IPS-NIHi7 (cell line): ENCODE results near the gene BRI3.
A peak's percentile ranks its signal among the peaks of the same experiment; 100 is the strongest.

Experiments used
- DNase-seq: peaks from one replicate; pipeline ENCODE4 v3.0.0; 2012; ENCODE audit warnings: mixed read lengths; ENCODE audit errors: extremely low spot score

Gene BRI3

GRCh38 chr7:98287486-98287959, 6.0 kb downstream of the BRI3 start:
- DNase-seq, result peak; percentile 71

DNA sequence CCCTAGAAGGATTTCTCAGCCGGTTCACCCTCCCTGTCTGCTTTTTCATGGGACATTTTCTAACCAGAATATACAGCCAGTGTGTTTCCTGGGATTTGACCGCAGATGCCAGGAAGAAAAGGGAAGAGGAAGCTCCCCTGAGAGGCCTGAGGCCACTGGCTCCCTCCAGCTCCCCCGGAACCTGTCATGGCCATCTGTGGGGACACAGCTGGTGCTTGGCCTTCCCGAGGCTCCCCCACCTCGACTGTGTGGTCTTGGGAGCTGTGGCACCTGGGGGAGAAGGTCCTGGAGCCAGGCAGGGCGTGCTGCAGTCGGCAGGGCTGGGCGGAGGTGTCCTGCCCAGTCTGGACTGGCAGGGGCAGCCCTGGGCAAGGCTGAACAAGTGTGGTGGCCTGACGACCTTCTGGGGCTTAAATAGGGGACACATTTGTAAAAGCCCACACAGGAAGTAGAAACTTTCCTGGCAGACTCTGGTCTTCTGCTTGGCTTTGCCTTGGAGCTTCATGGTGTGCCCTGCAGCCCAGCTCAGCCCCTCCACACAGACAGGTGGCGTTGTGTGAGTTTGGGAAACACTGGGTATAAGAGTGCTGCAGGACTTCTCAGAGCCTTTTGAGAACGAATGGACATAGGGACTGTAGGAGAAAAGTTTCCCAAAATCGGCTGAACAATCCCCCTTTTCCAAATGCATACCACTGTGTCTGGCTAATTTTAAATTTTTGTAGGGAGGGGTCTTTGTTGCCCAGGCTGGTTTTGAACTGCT, 6.8 kb downstream of the BRI3 start:
- no peak for DNase-seq

GRCh38 chr7:98289333-98289875, 7.9 kb downstream of the BRI3 start:
- no peak for DNase-seq

- DNase-seq, result no peak
These were observed 10.2 kb downstream of the BRI3 start for GRCh38 chr7:98291717-98292116.

DNA sequence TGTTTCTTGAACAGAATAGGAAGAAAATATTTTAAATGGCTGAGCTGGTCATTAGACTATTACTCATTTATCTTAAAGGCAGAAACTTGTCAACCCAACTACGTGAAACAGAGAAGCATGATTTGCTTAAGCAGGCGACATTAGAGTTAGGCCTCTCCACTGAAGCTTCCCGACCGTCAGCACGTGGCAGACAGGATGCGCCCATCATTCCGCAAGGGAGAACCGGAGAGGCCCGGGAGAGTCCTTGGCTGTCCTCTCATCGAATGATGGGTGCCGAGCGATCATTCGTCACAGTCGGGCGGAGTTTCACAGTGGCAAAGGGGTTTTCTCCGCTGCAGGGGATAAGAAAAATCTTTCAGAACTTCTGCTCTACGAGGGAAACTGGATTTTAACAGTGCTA, 11.8 kb downstream of the BRI3 start:
- DNase-seq, result no peak

DNA sequence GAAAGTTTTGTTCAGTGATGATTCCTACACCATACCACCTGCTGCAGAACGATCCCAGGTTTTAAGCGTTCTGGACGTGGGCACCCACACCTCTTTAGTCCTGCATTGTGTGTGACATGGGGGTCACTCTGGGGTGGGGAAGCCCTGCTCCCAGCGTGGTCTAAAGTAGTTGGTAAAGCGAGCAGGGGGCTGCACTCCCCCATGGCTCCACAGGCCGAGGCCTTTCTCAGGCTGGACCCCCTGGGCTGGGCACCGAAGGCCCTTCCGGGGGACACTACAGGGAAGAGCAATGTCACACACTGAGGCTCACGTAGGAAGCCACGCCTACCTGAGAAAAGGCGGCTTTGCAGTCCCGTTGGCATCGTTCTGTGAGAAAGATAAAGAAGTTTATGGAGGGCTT, 12.3 kb downstream of the BRI3 start:
- DNase-seq, result no peak

DNA sequence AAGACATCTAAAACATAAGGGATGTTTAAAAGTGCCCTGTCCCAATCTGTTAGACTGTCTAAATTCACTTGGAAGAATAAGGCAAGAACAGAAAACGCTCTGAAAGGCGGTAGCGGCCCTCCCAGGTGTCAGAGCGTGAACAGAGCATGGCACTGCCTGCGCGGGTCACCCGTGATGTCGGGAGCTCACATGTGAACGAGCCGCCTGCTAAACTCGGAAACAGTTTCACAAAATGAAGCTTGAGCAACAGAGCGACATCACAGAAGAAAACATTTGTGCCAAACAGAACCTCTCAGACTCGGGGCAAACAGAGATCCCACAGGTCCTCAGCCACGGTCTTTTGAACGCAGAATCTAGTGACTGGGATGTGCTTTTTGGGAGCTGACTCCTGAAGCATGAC, 12.8 kb downstream of the BRI3 start:
- DNase-seq, result no peak

GRCh38 chr7:98294798-98295382, 13.4 kb downstream of the BRI3 start:
- peak; percentile 91 for DNase-seq

DNA sequence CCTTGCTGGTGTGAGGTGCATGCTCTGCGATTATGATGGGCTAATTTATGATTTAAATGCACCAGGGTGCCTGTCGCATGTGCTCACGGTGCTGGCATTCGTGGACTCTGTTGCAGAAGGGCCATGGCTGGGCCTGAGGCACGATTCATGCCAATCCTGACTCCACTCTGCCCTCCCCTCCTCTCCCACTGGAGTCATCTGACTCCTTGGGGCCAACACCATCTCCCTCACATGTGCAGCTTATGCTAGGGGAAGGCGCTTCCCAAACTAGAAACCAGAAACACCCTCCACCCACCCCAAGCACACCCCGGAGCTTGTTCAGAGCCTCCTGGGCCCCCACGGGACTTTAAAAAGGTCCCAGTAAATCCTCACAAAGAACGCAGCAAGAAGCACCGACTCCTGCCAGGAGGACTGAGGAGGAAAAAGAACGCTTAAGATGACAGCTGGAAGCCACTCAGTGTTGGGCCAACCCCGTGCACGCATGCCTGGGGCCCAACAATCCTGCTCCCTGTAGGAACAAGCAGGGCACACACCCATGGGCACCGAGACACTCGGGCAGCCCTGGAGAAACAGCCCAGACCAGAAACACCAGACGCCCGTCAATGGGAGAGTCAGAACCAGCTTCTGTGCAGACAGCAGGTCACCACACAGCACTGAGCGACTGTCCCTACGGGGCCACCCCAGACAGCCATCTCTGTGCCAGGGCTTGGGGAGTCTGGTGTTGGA, 14.1 kb downstream of the BRI3 start:
- DNase-seq, result no peak

- DNase-seq, result no peak
These were observed 15.3 kb downstream of the BRI3 start for GRCh38 chr7:98296833-98297232.

DNA sequence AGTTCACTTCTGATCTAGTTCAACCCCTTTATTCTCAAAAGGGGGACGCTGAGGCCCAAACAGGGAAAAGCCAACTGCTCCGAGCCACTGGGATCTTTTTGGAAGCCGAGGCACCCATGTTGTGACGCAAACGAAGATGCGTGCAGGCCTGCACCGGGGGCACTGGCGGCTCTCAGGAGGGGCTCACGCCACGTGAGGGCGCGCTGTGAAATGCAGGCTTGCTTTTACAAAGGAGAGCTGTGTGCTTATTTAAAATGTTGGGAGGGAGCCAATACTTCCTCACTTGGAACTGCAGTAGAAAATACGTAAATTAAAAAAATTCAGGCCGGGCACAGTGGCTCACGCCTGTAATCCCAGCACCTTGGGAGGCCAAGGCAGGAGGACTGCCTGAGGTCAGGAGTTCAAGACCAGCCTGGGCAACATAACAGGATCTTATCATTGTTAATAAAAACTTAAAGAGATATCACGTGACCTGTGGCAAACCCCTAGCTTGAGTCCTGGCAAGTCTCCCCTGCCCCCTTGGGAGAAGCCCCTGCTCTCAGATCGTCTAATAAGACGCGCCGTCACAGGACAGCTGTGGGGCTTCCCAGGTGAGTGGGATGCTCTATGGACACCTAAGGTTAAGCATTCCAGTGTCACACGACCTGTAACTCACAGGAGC, 16.3 kb downstream of the BRI3 start:
- DNase-seq, result no peak

GRCh38 chr7:98300595-98301372, 19.3 kb downstream of the BRI3 start:
- DNase-seq, result no peak

- DNase-seq, result no peak
These were observed 20.4 kb downstream of the BRI3 start for GRCh38 chr7:98301693-98302470.

- no peak for DNase-seq
These were observed 21.8 kb downstream of the BRI3 start for GRCh38 chr7:98303176-98303865.

DNA sequence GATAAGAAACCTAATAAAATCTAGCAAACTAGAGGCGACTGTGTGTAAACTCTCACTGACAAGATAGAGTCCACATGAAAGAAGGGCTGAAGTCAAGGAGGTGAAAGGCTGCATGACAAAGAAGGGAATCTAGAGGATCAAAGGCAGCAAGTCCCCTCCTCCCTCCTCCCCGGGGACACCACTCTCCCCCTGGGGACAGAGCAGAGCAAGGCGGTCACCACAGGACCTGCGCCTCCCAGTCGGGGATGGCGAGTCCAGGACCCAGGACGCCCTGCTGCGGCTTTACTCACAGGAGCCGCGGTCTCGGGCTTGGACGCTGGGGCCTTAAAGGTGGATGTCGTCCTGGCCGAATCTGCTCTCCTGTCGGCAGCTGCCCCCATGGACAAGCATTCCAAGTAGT, 22.4 kb downstream of the BRI3 start:
- peak; percentile 60 for DNase-seq

DNA sequence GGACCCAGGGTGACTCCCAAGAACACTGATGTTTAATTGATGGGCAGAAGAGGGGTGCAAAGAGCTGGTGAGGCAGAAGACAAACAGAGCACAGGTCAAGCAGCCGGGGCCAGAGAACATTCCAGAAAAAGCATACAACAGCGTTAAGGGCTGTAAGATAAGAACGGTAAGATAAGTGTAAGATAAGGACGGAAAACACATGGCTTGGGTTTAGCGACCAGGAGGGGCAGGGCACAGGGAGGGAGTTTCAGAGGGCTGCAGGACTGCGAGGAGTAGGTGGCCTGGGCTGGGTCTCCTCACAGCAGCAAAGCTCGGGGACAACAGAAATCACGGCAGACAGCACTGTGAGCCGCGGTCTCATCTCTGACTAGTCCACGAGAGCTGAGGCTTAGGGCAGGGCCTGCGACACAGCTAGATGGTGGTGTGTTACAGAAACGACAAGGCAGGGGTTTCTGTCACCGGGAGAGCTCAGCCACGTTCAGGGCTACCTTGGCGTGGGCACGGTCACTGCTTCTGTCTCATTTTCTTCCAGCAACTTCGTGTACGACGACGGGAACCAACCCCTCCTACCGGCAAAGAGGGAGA, 24.6 kb downstream of the BRI3 start:
- no peak for DNase-seq

DNA sequence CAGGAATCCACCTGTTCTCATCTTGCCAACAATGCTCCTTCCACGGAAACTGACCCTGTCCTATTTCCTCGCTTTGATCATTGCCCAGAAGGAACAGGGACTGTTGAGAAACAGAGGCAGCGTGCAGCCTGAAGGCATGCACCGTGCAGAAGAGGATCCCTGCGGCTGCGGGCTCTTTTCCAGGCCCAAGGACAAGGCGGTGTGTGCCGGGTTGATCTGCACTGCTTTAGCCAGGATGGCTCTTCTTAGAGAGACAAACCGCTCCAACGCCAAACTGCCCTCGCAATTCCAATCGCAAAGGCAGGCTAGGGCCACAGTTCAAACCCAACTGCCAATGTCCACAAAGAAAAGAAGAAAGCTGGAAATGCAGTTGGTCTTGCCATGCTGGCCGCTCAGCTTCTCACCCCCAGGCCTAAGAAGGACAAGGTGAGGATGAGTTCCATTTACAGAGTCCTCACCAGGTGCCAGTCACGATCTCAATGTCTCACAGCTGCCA, 26.5 kb downstream of the BRI3 start:
- DNase-seq, result no peak

- DNase-seq, result no peak
These were observed 28.1 kb downstream of the BRI3 start for GRCh38 chr7:98309566-98309965.

- no peak for DNase-seq
These were observed 30.7 kb downstream of the BRI3 start for GRCh38 chr7:98312201-98312600.
